Renal cortex interstitium (tissue), 11 donors: ENCODE data around the gene HIVEP1. TPM values are rescaled to one million over a fixed set of nuclear protein-coding genes. Genes with fewer than 3 reads are reported as not detected.
A peak's percentile ranks its signal among the peaks of the same experiment; 100 is the strongest.

Experiments
- DNase-seq, 11 donors: peaks; one replicate each; pipeline ENCODE4 v3.0.0-alpha.2; 2013; ENCODE audit warnings: low read depth in 9 of 11, low spot score in 4 of 11; ENCODE audit errors: extremely low read depth in 1 of 11
- polyA plus RNA-seq, 3 donors: library from polyadenylated mRNA; unstranded; fragments of 120-200 nt; gene quantifications; one replicate each; pipeline ENCODE4 v1.2.1, GENCODE V29; 2013; ENCODE audit not compliant: insufficient read length in 3 of 3

The HIVEP1 gene
- polyA plus RNA-seq, 3 donors = 22.4 to 24.7 (median 23.2) TPM

DNA sequence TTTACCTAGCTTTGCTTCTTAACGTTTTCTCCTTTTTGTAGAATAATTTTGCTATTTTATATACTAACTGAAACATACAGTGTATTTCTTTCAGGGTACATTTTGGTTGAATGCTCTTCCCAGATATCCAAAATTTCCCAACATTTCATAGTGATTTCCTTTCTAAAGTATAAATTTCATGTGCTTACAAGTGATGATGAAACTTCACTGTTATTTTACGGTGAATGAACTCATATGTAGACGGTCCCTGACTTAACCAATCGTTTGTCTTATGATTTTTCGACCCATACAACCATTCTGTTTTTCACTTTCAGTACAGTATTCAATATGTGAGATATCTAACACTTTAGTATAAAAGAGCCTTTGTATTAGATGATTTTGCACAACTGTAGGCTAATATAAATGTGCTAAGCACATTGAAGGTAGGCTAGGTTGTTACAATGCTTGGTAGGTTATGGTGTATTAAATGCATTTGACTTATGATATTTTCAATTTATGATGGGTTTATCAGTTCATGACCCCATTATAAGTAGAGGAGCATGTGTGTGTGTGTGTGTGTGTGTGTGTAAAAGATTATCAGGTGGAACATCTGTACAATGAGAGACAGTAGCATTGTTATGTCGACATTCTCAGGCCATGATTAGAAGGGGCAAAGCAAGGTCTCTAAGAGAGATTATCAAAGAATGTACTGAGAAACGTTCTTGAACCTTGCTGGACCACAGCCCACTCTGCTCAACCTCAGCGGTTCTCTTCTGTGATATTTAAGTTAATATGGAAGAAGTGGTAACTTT, 20.9 kb downstream of the HIVEP1 start:
- no peak for DNase-seq

GRCh38 chr6:12033770-12034169, 21.7 kb downstream of the HIVEP1 start:
- DNase-seq = no peak

GRCh38 chr6:12034349-12034748, 22.2 kb downstream of the HIVEP1 start:
- DNase-seq = no peak

- no peak for DNase-seq
Observed at GRCh38 chr6:12034837-12035236, 22.7 kb downstream of the HIVEP1 start.

- no peak for DNase-seq
Observed at GRCh38 chr6:12036766-12037165, 24.7 kb downstream of the HIVEP1 start.

DNA sequence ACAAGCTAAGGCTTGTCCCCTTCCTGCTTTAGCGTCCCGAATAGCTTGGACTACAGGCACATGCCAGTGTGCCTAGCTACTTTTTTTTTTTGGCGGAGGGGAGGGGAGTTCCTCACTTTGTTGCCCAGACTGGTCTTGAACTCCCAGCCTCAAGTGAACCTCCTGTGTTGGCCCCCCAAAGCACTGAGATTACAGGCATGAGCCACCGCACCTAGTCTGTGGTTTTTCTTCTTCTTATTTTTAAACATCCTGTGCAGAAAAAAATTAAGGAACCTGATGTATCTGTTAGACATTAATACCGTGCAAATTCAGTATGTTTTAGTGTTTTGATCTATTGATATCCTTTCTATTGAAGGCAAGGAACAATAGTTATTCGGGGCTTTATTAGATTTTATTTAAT, 25.7 kb downstream of the HIVEP1 start:
- DNase-seq = no peak

GRCh38 chr6:12039540-12040459, 27.7 kb downstream of the HIVEP1 start:
- no peak for DNase-seq

- no peak for DNase-seq
Observed at GRCh38 chr6:12047304-12047703, 35.2 kb downstream of the HIVEP1 start.

DNA sequence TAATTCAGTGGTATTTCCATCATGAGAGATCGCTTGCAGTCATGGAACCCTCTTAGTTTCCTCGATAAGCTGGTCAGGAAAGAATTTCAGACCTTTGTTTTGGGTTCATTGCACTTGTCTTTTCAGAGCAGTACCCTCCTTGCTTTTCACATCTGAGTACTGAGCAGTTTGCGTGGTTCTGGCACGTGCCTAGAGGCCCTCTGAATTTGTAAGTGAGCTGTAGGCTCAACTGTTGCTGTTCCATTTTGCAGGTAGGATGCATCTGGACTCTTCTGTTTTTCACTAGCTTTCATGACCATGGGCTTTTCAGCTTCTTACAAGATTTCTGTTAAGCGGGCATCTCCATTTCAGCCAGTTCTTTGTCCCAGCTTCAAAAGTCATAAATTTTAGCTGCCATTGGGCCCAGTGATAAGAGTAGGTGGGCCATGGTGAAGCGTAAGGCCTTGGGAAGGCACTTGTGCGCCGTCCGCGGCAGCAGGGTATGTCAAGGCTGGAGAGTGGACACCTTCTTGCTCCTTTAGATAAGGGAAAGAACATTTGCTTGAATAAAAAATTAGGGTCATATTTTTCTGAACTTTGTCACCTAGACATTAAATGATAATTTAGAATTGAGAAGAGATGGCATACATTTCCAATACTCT, 35.8 kb downstream of the HIVEP1 start:
- DNase-seq = no peak

- no peak for DNase-seq
Observed at GRCh38 chr6:12048609-12049008, 36.5 kb downstream of the HIVEP1 start.

DNA sequence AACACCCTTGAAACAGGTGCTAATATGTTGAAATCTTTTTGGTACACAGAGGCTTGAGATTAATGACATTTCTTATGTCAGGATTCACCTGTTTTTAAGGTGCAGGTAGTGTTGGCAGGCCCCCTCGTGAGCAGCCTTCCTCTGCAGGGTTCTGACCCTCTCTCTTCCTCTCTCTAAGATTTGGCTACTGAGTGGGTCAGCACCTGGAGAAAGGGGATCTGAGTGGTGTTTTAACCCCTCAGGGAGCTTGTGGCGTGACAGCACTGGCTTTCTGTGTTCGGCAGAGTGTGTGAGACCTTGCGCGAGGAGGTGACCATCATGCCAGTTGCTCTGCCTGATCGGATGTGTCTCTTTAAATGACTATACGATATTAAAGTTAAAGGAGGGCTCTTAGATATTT, 37.1 kb downstream of the HIVEP1 start:
- no peak for DNase-seq

DNA sequence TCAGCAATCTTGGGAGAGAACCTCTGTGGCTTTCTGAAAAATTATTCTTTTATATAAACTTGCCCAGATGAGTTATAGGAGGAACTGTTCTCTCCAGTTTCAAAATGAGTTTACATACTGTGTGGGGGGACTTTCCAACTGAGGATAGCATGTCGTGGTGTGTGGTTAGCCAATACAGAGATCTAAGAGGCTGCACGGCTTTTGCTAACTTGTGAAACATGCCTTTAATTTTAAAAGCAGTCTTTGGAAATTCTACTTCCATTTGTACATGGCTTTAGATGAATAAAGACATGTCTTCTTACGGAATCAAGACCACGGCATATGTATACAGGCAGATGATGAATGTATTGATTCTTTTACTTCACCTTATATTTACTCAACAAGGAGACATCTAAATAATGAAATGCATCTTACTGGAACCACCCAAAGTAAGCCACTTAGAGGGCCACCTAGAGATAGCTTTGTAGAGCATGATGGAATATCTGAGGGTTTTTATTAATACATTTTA, 39.8 kb downstream of the HIVEP1 start:
- DNase-seq = peak in 1 of 11 donors; percentile 11

GRCh38 chr6:12058172-12058961, 46.3 kb downstream of the HIVEP1 start:
- no peak for DNase-seq

- DNase-seq = peak in 10 of 11 donors; percentile 21 to 70 (median 46)
Observed at GRCh38 chr6:12060780-12061609, 48.9 kb downstream of the HIVEP1 start.

DNA sequence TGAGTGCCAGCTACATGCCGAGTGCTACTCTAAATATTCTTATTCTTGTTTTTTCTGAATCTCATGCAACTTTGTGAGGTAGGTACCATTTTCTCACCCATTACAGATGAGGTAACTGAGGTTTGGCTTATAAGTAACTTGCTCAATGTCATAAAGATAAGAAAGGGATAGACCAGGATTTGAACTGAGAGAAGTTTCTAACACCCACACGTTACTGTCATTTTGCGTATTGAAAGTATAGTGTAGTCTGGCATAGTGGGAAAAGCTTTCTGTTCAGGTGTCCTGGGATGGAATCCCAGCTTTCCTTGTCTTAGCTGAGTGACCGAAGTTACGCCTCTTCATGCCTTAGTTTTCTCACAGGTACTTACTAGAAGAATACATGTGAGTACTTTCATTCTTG, 50.5 kb downstream of the HIVEP1 start:
- DNase-seq = no peak

DNA sequence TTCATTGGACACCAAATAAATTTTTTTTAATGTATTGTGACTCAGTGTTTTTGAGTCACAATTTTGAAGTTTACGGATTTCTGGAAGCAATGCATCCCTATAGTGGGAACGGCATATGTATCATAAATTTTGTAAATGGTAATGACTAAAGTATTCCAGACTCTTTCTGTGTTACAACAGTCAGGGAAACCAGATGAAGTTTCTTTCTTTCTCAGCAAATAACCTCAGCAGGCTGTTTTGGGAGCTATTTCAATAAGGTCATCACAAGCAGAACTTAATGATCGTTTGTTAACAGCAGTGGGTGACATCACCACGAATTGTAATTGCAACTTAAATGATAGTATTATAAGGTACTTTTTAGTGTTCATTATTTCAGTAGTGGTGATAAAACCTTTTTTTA, 52.0 kb downstream of the HIVEP1 start:
- no peak for DNase-seq

DNA sequence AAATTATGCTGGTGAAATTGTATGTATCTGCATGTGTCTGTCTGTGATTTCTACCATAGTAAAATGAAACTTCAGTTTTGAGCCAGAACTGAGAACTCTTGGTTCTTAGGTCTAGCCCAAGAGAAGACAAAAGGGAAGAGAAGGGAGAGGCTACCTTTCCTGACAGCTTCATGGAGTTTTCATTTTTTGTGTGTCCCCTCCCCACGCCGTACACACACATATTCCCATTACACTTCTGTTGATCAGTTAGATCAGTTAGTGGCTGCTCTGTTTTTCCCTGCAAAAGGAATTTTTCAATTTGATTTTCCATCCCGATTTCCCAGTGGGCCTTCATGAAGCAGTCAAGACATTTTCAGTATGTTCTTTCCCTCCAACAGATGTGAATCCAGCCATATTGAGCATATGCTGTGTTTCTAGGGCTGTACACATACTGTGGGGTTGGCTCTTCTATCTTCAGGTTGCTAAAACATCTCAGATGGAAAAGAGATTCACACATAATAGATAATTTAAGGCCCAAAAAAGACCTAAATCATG, 52.5 kb downstream of the HIVEP1 start:
- DNase-seq = no peak
